ENCODE results near the gene PDZRN3.

DNA sequence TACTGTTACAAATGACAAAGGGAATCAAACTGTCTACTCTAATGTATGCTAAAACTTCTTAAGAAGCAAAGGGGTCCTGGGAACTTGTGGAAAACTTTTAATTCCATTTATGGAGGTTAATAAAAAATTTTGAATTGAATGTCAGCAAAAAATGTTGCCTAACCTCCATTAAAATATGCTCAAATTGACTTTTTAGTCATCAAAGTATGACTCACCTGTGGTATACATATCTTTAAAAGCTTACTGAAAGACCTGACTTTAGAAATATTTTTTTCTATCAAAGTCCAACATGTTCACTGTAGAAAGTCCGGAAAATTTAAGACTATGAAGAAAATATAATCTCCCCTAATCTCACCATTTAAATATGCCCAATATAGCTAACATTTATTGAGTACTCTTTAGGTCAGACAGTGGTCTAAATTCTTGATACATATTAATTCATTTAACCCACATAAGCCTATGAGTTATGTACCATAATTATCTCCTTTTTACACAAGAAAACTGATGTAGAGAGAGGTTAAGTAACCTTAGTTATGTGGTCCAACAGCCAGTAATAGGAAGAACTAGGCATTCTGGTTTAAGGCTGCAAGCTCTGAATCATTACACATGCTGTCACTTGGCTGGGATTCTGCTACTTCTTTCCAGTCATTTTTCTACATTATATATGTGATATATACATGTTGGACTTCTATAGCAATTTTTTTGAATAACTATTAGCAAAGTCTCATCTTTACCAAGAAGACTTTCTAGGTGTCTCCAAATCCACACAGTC, 83.6 kb downstream of the PDZRN3 start:
- TF ChIP-seq, protein P1, sequence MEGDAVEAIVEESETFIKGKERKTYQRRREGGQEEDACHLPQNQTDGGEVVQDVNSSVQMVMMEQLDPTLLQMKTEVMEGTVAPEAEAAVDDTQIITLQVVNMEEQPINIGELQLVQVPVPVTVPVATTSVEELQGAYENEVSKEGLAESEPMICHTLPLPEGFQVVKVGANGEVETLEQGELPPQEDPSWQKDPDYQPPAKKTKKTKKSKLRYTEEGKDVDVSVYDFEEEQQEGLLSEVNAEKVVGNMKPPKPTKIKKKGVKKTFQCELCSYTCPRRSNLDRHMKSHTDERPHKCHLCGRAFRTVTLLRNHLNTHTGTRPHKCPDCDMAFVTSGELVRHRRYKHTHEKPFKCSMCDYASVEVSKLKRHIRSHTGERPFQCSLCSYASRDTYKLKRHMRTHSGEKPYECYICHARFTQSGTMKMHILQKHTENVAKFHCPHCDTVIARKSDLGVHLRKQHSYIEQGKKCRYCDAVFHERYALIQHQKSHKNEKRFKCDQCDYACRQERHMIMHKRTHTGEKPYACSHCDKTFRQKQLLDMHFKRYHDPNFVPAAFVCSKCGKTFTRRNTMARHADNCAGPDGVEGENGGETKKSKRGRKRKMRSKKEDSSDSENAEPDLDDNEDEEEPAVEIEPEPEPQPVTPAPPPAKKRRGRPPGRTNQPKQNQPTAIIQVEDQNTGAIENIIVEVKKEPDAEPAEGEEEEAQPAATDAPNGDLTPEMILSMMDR (IDR thresholded peaks at IDR 0.05), result no peak
- no peak for TF ChIP-seq POLR2A (IDR thresholded peaks at IDR 0.05)

All from Peyer's patch (tissue), 4 donors.